CD4-positive, CD25-positive, alpha-beta regulatory T cell (primary cell): ENCODE results near the gene QSOX1. TPM values are rescaled to one million over a fixed set of nuclear protein-coding genes. Genes with fewer than 3 reads are reported as not detected.

Experiments
- ATAC-seq, 2 donors: fragments of 150-1000 bp; cut with Tn5 transposase; one replicate each; pipeline ENCODE4 v1.10.0; 2021; ENCODE audit warnings: low read depth in 2 of 2, moderate number of reproducible peaks in 2 of 2, moderate library complexity in 1 of 2
- DNase-seq, 3 donors: peaks; one replicate each; pipeline versions ENCODE4 v3.0.0 to v3.0.0-alpha.2; 2012 to 2022; ENCODE audit warnings: mixed read lengths in 1 of 3
- H3K27ac ChIP-seq: one replicate; pipeline ENCODE4 v1.7.0; 2013; ENCODE audit warnings: mild to moderate bottlenecking, low read length; ENCODE audit not compliant: insufficient read depth, poor library complexity, severe bottlenecking
- H3K27me3 ChIP-seq: one replicate; pipeline ENCODE4 v1.7.0; 2013; ENCODE audit warnings: low read length; ENCODE audit not compliant: control insufficient read depth, insufficient read depth
- H3K36me3 ChIP-seq: one replicate; pipeline ENCODE4 v1.7.0; 2013; ENCODE audit warnings: mild to moderate bottlenecking, low read length, moderate library complexity; ENCODE audit not compliant: control insufficient read depth, insufficient read depth
- H3K4me1 ChIP-seq: 2 replicates; pipeline ENCODE4 v1.7.0; 2013; ENCODE audit warnings: mild to moderate bottlenecking, low read length; ENCODE audit not compliant: insufficient read depth, control insufficient read depth, poor library complexity, severe bottlenecking
- H3K4me3 ChIP-seq: one replicate; pipeline ENCODE4 v1.7.0; 2013; ENCODE audit warnings: low read depth, mild to moderate bottlenecking, low read length, moderate library complexity
- H3K9me3 ChIP-seq, 2 experiments: 1 replicate in 1 of 2; 2 replicates in 1 of 2; pipeline ENCODE4 v1.7.0; 2013; ENCODE audit warnings: low read length in 2 of 2, mild to moderate bottlenecking in 1 of 2, moderate library complexity in 1 of 2; ENCODE audit not compliant: control insufficient read depth in 2 of 2
- H3K27ac Mint-ChIP-seq, 3 donors: one replicate each; pipeline ENCODE4 v1.8.0; 2020 to 2022; ENCODE audit warnings: mild to moderate bottlenecking in 3 of 3, mixed read lengths in 3 of 3, moderate library complexity in 2 of 3
- H3K27me3 Mint-ChIP-seq: one replicate; pipeline ENCODE4 v1.8.0; 2022; ENCODE audit warnings: mild to moderate bottlenecking, mixed read lengths
- H3K36me3 Mint-ChIP-seq: one replicate; pipeline ENCODE4 v1.8.0; 2020; ENCODE audit warnings: mixed read lengths
- H3K4me1 Mint-ChIP-seq, 4 donors: one replicate each; pipeline ENCODE4 v1.8.0; 2020 to 2022; ENCODE audit warnings: mixed read lengths in 4 of 4, mild to moderate bottlenecking in 1 of 4
- H3K4me3 Mint-ChIP-seq, 4 donors: one replicate each; pipeline ENCODE4 v1.8.0; 2020 to 2022; ENCODE audit warnings: mild to moderate bottlenecking in 4 of 4, mixed read lengths in 4 of 4, moderate library complexity in 3 of 4
- H3K9me3 Mint-ChIP-seq, 7 donors: one replicate each; pipeline ENCODE4 v1.8.0; 2020 to 2022; ENCODE audit warnings: mixed read lengths in 7 of 7, mild to moderate bottlenecking in 3 of 7, moderate library complexity in 2 of 7
- polyA plus RNA-seq, 4 donors: library from polyadenylated mRNA; unstranded; fragments of 300-500 nt; fragmentation: Illumina TruSeq; gene quantifications; one replicate each; pipeline ENCODE4 v1.2.3, GENCODE V29; 2021
- total RNA-seq: library from RNA; stranded (reverse); gene quantifications from one replicate; pipeline ENCODE4 v1.2.3, GENCODE V29; 2022

The QSOX1 gene, protein sequence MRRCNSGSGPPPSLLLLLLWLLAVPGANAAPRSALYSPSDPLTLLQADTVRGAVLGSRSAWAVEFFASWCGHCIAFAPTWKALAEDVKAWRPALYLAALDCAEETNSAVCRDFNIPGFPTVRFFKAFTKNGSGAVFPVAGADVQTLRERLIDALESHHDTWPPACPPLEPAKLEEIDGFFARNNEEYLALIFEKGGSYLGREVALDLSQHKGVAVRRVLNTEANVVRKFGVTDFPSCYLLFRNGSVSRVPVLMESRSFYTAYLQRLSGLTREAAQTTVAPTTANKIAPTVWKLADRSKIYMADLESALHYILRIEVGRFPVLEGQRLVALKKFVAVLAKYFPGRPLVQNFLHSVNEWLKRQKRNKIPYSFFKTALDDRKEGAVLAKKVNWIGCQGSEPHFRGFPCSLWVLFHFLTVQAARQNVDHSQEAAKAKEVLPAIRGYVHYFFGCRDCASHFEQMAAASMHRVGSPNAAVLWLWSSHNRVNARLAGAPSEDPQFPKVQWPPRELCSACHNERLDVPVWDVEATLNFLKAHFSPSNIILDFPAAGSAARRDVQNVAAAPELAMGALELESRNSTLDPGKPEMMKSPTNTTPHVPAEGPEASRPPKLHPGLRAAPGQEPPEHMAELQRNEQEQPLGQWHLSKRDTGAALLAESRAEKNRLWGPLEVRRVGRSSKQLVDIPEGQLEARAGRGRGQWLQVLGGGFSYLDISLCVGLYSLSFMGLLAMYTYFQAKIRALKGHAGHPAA
- total RNA-seq: 19.9 TPM
- polyA plus RNA-seq: 10 to 100 TPM in 2 of 4 donors, 1 to 10 TPM in 2; 8.4 to 12.0 (median 10.3) TPM

DNA sequence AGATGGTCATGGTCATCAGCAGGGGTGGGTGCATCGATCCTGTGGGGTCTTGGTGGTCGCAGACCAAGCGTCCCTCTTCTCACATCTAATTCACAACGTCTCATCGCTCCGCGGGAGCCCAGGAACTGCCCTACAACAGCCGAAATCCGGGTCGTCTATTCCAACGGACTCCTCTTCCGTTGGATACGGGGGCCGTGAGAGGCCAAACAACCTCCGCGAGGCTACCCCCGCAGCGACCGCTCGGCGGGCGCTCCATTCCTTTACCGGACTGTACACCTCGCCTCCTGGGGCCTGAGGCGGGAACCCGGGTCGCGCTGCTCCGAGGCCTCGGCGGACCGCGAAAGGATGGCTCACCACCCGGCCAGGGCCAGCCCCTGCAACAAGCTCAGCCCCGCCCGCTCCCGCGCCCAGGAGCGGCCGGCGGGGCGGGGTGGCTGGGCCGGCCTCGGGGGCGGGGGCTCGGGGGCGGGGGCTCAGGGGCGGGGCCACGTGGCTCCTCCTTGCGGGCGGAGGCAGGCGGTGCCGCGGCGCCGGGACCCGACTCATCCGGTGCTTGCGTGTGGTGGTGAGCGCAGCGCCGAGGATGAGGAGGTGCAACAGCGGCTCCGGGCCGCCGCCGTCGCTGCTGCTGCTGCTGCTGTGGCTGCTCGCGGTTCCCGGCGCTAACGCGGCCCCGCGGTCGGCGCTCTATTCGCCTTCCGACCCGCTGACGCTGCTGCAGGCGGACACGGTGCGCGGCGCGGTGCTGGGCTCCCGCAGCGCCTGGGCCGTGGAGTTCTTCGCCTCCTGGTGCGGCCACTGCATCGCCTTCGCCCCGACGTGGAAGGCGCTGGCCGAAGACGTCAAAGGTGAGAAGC lies at the start of gene QSOX1:
TSS of gene QSOX1 (plus strand) at position 545 of the 857 bp plus-strand sequence. CDS start at position 584, 39 bp downstream.
- H3K27me3 Mint-ChIP-seq: no peaks in the 10 kb centered on the region
- Histone ChIP-seq H3K27ac (peak within 1 kb of the TSS; percentile 71), H3K36me3 (no peaks in the 10 kb centered on the region), H3K4me3 (peak within 1 kb of the TSS; percentile 90), H3K9me3 (no peaks in the 10 kb centered on the region), H3K27me3 (no peaks in the 10 kb centered on the region), H3K4me1 (peaks cover 24% of the 10 kb centered on the region)
- peaks cover 0 to 2% (median 0%) of the 10 kb centered on the region in 7 donors for H3K9me3 Mint-ChIP-seq
- peaks cover 9 to 38% (median 32%) of the 10 kb centered on the region in 4 donors for H3K4me1 Mint-ChIP-seq
- DNase-seq (peak; percentile 84 to 93 (median 90)), ATAC-seq (peak; percentile 96 to 97)
- peak within 1 kb of the TSS; percentile 94 to 95 (median 94) for H3K27ac Mint-ChIP-seq
- no peaks in the 10 kb centered on the region for H3K36me3 Mint-ChIP-seq
- H3K4me3 Mint-ChIP-seq: peak within 1 kb of the TSS; percentile 84 to 96 (median 94)

DNA sequence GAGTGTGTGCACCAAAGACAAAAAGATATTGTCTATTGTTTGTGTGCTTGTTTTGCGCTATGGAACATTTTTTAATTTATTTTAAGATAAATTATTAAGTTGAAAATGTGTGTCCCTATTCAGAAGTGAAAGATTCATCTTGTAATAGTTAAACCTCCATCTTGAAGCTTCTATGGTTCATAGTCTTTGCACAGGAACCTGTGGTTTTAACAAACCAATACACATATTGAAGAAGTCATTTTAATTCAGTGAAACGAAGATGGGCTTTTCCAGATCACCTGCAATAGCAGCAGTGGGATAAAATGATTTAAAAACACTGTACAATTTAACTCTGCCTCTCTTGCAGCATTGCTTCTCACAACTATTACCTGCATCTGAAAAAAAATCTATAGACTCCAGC lies 42.6 kb upstream of the QSOX1 start:
- H3K27me3 ChIP-seq: no peaks in the 10 kb centered on the region
- Mint-ChIP-seq H3K9me3 (no peaks in the 10 kb centered on the region), H3K36me3 (peaks cover 47% of the 10 kb centered on the region), H3K4me3 (no peak overlapping the region), H3K27me3 (no peaks in the 10 kb centered on the region), H3K27ac (no peak overlapping the region), H3K4me1 (no peaks in the 10 kb centered on the region)
- no peak overlapping the region for H3K4me3 ChIP-seq
- ATAC-seq (no peak), DNase-seq (no peak)
- no peaks in the 10 kb centered on the region for H3K4me1 ChIP-seq
- peaks cover 47% of the 10 kb centered on the region for H3K36me3 ChIP-seq
- H3K9me3 ChIP-seq: no peaks in the 10 kb centered on the region
- no peak overlapping the region for H3K27ac ChIP-seq

DNA sequence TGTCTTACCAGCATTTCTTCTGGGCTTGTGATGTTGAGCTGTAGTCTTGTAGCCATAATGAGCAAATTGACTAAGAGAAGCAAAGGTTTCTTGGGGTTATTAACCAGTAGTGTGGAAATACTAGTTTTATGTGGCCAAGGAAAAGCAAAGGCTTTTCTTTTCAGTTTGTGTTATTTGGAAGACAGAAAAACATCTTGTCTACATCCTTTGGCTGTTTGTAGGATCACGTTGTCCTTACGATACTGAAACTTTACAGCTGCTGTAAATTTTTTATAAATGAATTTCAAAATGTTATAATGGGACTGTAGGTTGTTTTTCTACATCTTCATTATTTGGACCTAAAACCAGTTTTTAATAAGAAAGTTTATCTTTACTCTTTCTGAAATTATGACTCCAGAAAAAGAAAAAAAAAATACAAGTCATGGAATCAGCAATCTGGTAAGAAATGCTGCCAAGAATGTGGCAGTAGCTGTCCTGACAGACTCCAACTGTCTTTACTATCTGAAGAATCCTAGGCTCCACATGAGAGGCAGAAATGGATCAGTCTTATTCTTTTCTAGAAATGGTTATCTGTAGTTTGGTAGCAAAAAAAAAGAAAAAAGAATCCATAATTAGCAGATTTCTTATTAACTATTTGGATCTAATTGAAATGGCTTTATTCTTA lies 41.6 kb upstream of the QSOX1 start:
- peaks cover 40% of the 10 kb centered on the region for H3K36me3 Mint-ChIP-seq

GRCh38 chr1:180114396-180114945 lies 40.2 kb upstream of the QSOX1 start:
- no peak overlapping the region for H3K27ac ChIP-seq
- H3K4me1 ChIP-seq: no peaks in the 10 kb centered on the region
- no peaks in the 10 kb centered on the region for H3K27me3 Mint-ChIP-seq
- H3K4me3 Mint-ChIP-seq: no peak overlapping the region
- no peaks in the 10 kb centered on the region for H3K9me3 ChIP-seq
- H3K36me3 ChIP-seq: peaks cover 33% of the 10 kb centered on the region
- peaks cover 33% of the 10 kb centered on the region for H3K36me3 Mint-ChIP-seq
- H3K27me3 ChIP-seq: no peaks in the 10 kb centered on the region
- DNase-seq (no peak), ATAC-seq (no peak)
- no peaks in the 10 kb centered on the region for H3K4me1 Mint-ChIP-seq
- H3K4me3 ChIP-seq: no peak overlapping the region
- H3K9me3 Mint-ChIP-seq: peaks cover 0 to 1% (median 0%) of the 10 kb centered on the region in 7 donors
- no peak overlapping the region for H3K27ac Mint-ChIP-seq

More for the DNA sequence above, 41.6 kb upstream of the QSOX1 start:
- Histone ChIP-seq H3K4me1 (no peaks in the 10 kb centered on the region), H3K9me3 (no peaks in the 10 kb centered on the region), H3K27ac (no peak overlapping the region), H3K36me3 (peaks cover 42% of the 10 kb centered on the region), H3K4me3 (no peak overlapping the region), H3K27me3 (no peaks in the 10 kb centered on the region)
- ATAC-seq (no peak), DNase-seq (no peak)
- H3K27ac Mint-ChIP-seq: no peak overlapping the region
- no peaks in the 10 kb centered on the region for H3K9me3 Mint-ChIP-seq
- no peak overlapping the region for H3K4me3 Mint-ChIP-seq
- no peaks in the 10 kb centered on the region for H3K4me1 Mint-ChIP-seq
- no peaks in the 10 kb centered on the region for H3K27me3 Mint-ChIP-seq

DNA sequence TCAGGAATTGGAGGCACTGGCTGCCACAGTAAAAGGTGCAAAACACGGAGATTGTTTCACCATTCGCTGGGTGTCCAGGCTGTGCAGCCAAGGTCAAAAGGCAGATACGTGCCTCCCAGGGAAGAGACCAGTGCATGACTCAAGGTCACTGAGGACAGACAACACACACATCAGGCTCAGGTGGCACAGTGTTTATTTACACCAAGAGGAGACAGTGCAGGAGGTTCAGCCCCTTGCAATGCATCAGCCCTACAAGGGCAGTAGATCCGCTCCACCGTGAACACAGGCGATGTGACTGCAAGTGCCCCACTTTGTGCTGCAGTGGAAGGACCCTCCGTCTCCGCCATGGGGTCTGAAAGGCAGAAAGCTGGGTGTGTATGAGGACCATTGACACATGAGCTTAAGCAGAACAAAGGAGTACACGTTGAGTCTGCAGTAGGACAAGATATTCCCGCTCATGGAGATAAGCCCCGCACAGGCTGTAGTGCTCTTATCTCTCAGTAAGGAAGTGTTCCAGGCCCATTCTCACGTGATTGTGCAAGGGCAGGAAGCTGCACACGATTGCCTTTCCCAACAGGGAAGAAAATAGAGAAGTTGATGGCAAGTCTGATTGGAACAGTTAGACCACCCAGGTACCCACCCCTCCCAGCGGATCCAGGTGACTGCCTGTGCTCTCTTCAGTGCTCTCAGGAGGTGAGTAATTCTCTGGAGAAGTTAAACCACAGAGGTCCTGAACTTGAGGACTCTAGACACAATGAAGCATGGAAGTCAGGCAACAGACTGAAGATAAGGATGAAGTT lies 37.5 kb upstream of the QSOX1 start:
- Mint-ChIP-seq H3K4me1 (no peaks in the 10 kb centered on the region), H3K9me3 (peaks cover 0 to 1% (median 0%) of the 10 kb centered on the region in 7 donors), H3K27me3 (no peaks in the 10 kb centered on the region), H3K36me3 (peaks cover 21% of the 10 kb centered on the region), H3K4me3 (no peak overlapping the region), H3K27ac (no peak overlapping the region)
- DNase-seq (no peak), ATAC-seq (no peak)
- H3K36me3 ChIP-seq: peaks cover 9% of the 10 kb centered on the region
- H3K9me3 ChIP-seq: no peaks in the 10 kb centered on the region
- no peaks in the 10 kb centered on the region for H3K4me1 ChIP-seq
- H3K4me3 ChIP-seq: no peak overlapping the region
- H3K27me3 ChIP-seq: no peaks in the 10 kb centered on the region
- H3K27ac ChIP-seq: no peak overlapping the region

DNA sequence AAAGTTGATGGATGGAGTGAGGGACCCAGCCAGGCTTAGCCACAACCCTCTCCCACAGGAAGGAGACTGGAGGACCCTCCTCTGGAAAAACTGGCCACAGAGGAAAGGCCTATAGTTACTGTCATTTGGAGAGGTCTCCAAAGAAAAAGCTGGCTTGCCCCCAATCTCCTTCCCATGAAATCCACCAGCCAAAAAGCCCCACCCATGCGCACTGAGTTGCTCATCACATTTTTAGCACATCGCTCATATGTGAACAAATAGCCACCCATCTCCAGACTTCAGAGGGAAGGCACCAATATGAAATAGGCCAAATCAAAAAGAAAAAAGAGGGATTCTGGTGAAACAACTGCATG lies 36.9 kb upstream of the QSOX1 start:
- Mint-ChIP-seq H3K4me1 (no peaks in the 10 kb centered on the region), H3K27ac (no peak overlapping the region), H3K36me3 (peaks cover 16% of the 10 kb centered on the region), H3K9me3 (peaks cover 0 to 1% (median 0%) of the 10 kb centered on the region in 7 donors), H3K27me3 (no peaks in the 10 kb centered on the region), H3K4me3 (no peak overlapping the region)
- H3K4me1 ChIP-seq: no peaks in the 10 kb centered on the region
- no peak overlapping the region for H3K4me3 ChIP-seq
- no peaks in the 10 kb centered on the region for H3K9me3 ChIP-seq
- no peak for DNase-seq
- peaks cover 3% of the 10 kb centered on the region for H3K36me3 ChIP-seq
- ATAC-seq: no peak
- no peak overlapping the region for H3K27ac ChIP-seq
- H3K27me3 ChIP-seq: no peaks in the 10 kb centered on the region
